ENCODE results near the gene DDX51. TPM values are rescaled to one million over a fixed set of nuclear protein-coding genes. Genes with fewer than 3 reads are reported as not detected.

The DDX51 gene
- total and polyA plus RNA-seq, 2 experiments from 2014 or later, result 12.4 to 18.3 TPM

GRCh38 chr12:132167611-132168310, 23.6 kb upstream of the DDX51 start:
- no peaks in the 10 kb centered on the region for H3K27me3 ChIP-seq (ENCODE audit: insufficient read depth)
- H3K4me3 ChIP-seq, result no peak overlapping the region
- no peaks in the 10 kb centered on the region; the same call in 2 of the 3 replicates for H3K36me3 Mint-ChIP-seq (ENCODE audit: low read depth)
- H3K79me2 ChIP-seq (replicated peaks; ENCODE audit: insufficient read depth), result no peaks in the 10 kb centered on the region
- DNase-seq (ENCODE audit: low spot score) (no peak), ATAC-seq (no peak)
- no peak for TF ChIP-seq ZNF331 (CRISPR knock-in tag; IDR thresholded peaks at IDR 0.05; ENCODE audit: low read depth)
- TF ChIP-seq CTCF (conservative IDR thresholded peaks at IDR 0.05; ENCODE audit: low read depth in 2 of 2), result 0 out of 4 replicates have a peak, but pooled peaks of 1 of the 2 experiments have one; percentile 10
- no peak for TF ChIP-seq ETS1 (IDR thresholded peaks at IDR 0.05)
- TF ChIP-seq ZNF462 (CRISPR knock-in tag; IDR thresholded peaks at IDR 0.05), result no peak
- H3K4me1 Mint-ChIP-seq, result no peaks in the 10 kb centered on the region
- H4K20me1 ChIP-seq (replicated peaks; ENCODE audit: insufficient read depth), result no peaks in the 10 kb centered on the region
- H3K27me3 Mint-ChIP-seq (ENCODE audit: insufficient read depth, low read depth, poor library complexity), result peaks cover 11% of the 10 kb centered on the region
- no peak overlapping the region for H3K4me3 Mint-ChIP-seq
- no peak overlapping the region for H3K27ac ChIP-seq (ENCODE audit: low read depth)
- H3K9me2 ChIP-seq (ENCODE audit: insufficient read depth), result no peaks in the 10 kb centered on the region
- H2AFZ ChIP-seq, result no peak overlapping the region
- no peaks in the 10 kb centered on the region for H3K36me3 ChIP-seq (ENCODE audit: insufficient read depth)
- H3K4me2 ChIP-seq, result no peak overlapping the region
- no peaks in the 10 kb centered on the region for H3K4me1 ChIP-seq (ENCODE audit: insufficient read depth)
- H3K27ac Mint-ChIP-seq, result no peak overlapping the region
- peaks cover 13% of the 10 kb centered on the region for H3K9me3 Mint-ChIP-seq
- H3F3A ChIP-seq (replicated peaks; ENCODE audit: low read depth), result no peaks in the 10 kb centered on the region

Measured in GM23338 (cell line).